Progenitor cell of endocrine pancreas (in vitro differentiated cells): ENCODE measurements around the gene BCAR3. TPM values are rescaled to one million over a fixed set of nuclear protein-coding genes. Genes with fewer than 3 reads are reported as not detected.

Source experiments
- DNase-seq: peaks from one replicate; pipeline ENCODE4 v3.0.0; 2021; ENCODE audit warnings: low spot score; ENCODE audit not compliant: unreplicated experiment
- H3K27ac Mint-ChIP-seq: 2 replicates; pipeline ENCODE4 v1.8.0; 2021; ENCODE audit warnings: mild to moderate bottlenecking, moderate library complexity, mixed read lengths
- H3K27me3 Mint-ChIP-seq: 2 replicates; pipeline ENCODE4 v1.8.0; 2021; ENCODE audit warnings: mixed read lengths
- H3K36me3 Mint-ChIP-seq: 2 replicates; pipeline ENCODE4 v1.8.0; 2022; ENCODE audit warnings: mixed read lengths; ENCODE audit not compliant: insufficient read depth
- H3K4me1 Mint-ChIP-seq: 2 replicates; pipeline ENCODE4 v1.8.0; 2021; ENCODE audit warnings: low read depth, mixed read lengths
- H3K4me3 Mint-ChIP-seq: 2 replicates; pipeline ENCODE4 v1.8.0; 2021; ENCODE audit warnings: low read depth, mild to moderate bottlenecking, moderate library complexity, mixed read lengths
- H3K9me3 Mint-ChIP-seq: 2 replicates; pipeline ENCODE4 v1.8.0; 2021; ENCODE audit warnings: low read depth, mixed read lengths
- CTCF ChIP-seq: fragments of 200-600 bp; sonication (generic); IDR thresholded peaks from one replicate; pipeline ENCODE4 v1.5.0; 2021; ENCODE audit warnings: antibody characterized with exemption, mild to moderate bottlenecking; ENCODE audit not compliant: unreplicated experiment
- total RNA-seq: library from RNA; stranded (reverse); gene quantifications from 2 replicates; pipeline ENCODE4 v1.2.1, GENCODE V29; 2021

The BCAR3 gene
- total RNA-seq, 1 donor from 2014 or later: 7.1 TPM

- no peak for TF ChIP-seq CTCF
- no peak overlapping the region for H3K4me3 Mint-ChIP-seq
- peaks cover 58% of the 10 kb centered on the region for H3K4me1 Mint-ChIP-seq
- DNase-seq: no peak
- H3K9me3 Mint-ChIP-seq: no peaks in the 10 kb centered on the region
- no peaks in the 10 kb centered on the region for H3K27me3 Mint-ChIP-seq
- no peaks in the 10 kb centered on the region for H3K36me3 Mint-ChIP-seq
- H3K27ac Mint-ChIP-seq: peak overlapping the region; percentile 89
Measured at GRCh38 chr1:93616996-93617669, 64.5 kb downstream of the BCAR3 start.

GRCh38 chr1:93616221-93616995 lies 65.2 kb downstream of the BCAR3 start:
- peaks cover 53% of the 10 kb centered on the region for H3K4me1 Mint-ChIP-seq
- H3K4me3 Mint-ChIP-seq: no peak overlapping the region
- no peaks in the 10 kb centered on the region for H3K36me3 Mint-ChIP-seq
- peak overlapping the region; percentile 80 for H3K27ac Mint-ChIP-seq
- no peaks in the 10 kb centered on the region for H3K9me3 Mint-ChIP-seq
- H3K27me3 Mint-ChIP-seq: no peaks in the 10 kb centered on the region
- no peak for TF ChIP-seq CTCF
- DNase-seq: no peak

GRCh38 chr1:93615582-93616150 lies 66.0 kb downstream of the BCAR3 start:
- no peak for DNase-seq
- Mint-ChIP-seq H3K36me3 (no peaks in the 10 kb centered on the region), H3K27ac (peak overlapping the region; percentile 53)

DNA sequence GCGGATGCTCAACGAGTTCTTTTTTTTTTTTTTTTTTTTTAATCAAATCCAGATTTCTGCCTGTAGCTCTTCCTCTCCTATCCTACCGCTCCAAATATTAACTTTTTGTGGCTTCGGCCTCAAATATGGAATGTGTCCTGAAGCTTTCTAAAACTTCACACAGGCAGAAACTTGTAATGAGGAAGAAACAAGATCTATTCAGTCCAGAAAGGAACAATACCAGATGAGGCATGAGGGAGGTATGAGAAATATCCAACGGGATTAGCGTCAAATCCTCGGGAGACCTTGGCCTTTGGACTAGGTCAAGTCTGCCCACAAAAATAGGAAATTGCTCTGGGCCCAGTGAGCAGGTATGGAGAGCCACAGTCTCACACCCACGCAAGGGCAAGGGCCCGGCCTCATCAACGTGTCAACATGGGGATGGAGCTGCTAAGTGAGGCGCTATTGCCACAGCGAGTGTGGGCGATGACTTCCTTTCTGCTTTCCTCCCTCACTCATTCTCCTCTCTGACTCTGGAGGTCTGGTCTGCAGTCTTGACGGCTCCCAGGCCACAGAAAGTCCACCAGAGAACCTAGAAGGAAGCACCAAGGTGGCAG lies 66.6 kb downstream of the BCAR3 start:
- Mint-ChIP-seq H3K36me3 (no peaks in the 10 kb centered on the region), H3K27me3 (no peaks in the 10 kb centered on the region), H3K4me3 (no peak overlapping the region), H3K9me3 (no peaks in the 10 kb centered on the region), H3K27ac (no peak overlapping the region), H3K4me1 (peaks cover 50% of the 10 kb centered on the region)
- DNase-seq: no peak
- TF ChIP-seq CTCF: no peak

More at GRCh38 chr1:93615582-93616150, 66.0 kb downstream of the BCAR3 start:
- no peak for TF ChIP-seq CTCF
- H3K4me3 Mint-ChIP-seq: no peak overlapping the region
- H3K27me3 Mint-ChIP-seq: no peaks in the 10 kb centered on the region
- no peaks in the 10 kb centered on the region for H3K9me3 Mint-ChIP-seq
- peaks cover 51% of the 10 kb centered on the region for H3K4me1 Mint-ChIP-seq

DNA sequence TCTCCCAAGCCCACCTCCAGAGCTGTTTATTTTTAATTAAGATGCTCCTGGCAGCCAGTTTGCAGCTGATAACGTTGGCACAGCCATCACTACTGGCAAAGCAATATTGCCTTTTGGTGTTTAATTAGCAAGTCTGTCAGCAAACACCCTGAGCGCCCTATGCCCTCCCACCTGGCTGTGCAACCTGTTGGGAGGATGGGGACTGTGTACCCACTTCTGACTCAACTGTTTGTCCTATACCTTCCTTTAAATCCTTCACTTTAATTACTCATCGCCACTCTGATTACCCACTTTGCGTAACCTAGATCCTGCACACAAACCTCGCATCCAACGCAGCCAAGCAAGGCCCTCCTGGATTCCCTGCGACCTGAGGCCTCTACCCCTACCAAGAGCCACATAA lies 67.1 kb downstream of the BCAR3 start:
- DNase-seq: no peak
- no peaks in the 10 kb centered on the region for H3K36me3 Mint-ChIP-seq
- H3K4me1 Mint-ChIP-seq: peaks cover 53% of the 10 kb centered on the region
- H3K9me3 Mint-ChIP-seq: no peaks in the 10 kb centered on the region
- H3K27ac Mint-ChIP-seq: peak overlapping the region; percentile 16
- H3K27me3 Mint-ChIP-seq: no peaks in the 10 kb centered on the region
- no peak overlapping the region for H3K4me3 Mint-ChIP-seq
- no peak for TF ChIP-seq CTCF
